K562 (cell line): Measurements from ENCODE around the gene IGF2. TPM values are rescaled to one million over a fixed set of nuclear protein-coding genes. Genes with fewer than 3 reads are reported as not detected.

ENCODE experiments used
- ATAC-seq: fragments of 200-7000 bp; cut with Tn5 transposase; 3 replicates; pipeline ENCODE4 v1.9.1; 2020; ENCODE audit warnings: moderate library complexity
- BruUV-seq: library from RNA; stranded (reverse); fragments of 400-500 nt; replicated peaks from 2 replicates; lab custom pipeline; 2021; lab: Mats Ljungman, UMichigan
- CTCF ChIA-PET: fragments of 300-600 bp; formaldehyde crosslinking; extraction: SDS; loops from one replicate; lab custom pipeline; 2021; ENCODE audit warnings: low intra/inter-chr PET ratio; lab: Yijun Ruan, JAX
- POLR2A ChIA-PET: fragments of 300-600, 350-650 bp; sonication (Branson Sonifier 250); formaldehyde crosslinking; extraction: SDS; loops from one replicate; lab custom pipeline; 2021; ENCODE audit warnings: antibody characterized with exemption, inconsistent platforms; lab: Yijun Ruan, JAX
- DNase-seq, 4 experiments: peaks; one replicate each; pipeline versions ENCODE4 v3.0.0 to v3.0.0-alpha.2; 2011 to 2018; ENCODE audit warnings: low spot score in 3 of 4, mixed read lengths in 3 of 4; ENCODE audit errors: extremely low read depth in 1 of 4
- FAIRE-seq: peaks from 2 replicates; lab custom pipeline; 2011; peaks lifted over from hg19 to GRCh38; lab: Jason Lieb, UNC
- H2AFZ ChIP-seq: 2 replicates; pipeline ENCODE4 v1.6.0; 2011; ENCODE audit warnings: low read depth, low read length, control low read depth, inconsistent platforms
- H3K27ac ChIP-seq: fragments of 200-600 bp; 3 replicates; pipeline ENCODE4 v1.8.0; 2011; ENCODE audit warnings: low read depth, mild to moderate bottlenecking, control low read depth, inconsistent platforms, low read length, moderate library complexity, mixed read lengths; ENCODE audit errors: extremely low read depth
- H3K27me3 ChIP-seq, 2 experiments: fragments of 300-600 bp in 1 of 2; 2 replicates in 1 of 2; 3 replicates in 1 of 2; pipeline versions ENCODE4 v1.6.0 to v1.8.0; 2011; ENCODE audit warnings: inconsistent platforms in 2 of 2, low read length in 2 of 2, mild to moderate bottlenecking in 1 of 2, mixed read lengths in 1 of 2, moderate library complexity in 1 of 2; ENCODE audit not compliant: control insufficient read depth in 2 of 2, insufficient read depth in 2 of 2
- H3K36me3 ChIP-seq: fragments of 300-600 bp; 3 replicates; pipeline ENCODE4 v1.8.0; 2011; ENCODE audit warnings: mild to moderate bottlenecking, low read length, inconsistent platforms; ENCODE audit not compliant: control insufficient read depth, insufficient read depth
- H3K4me1 ChIP-seq, 2 experiments: fragments of 200-600 bp in 1 of 2; replicated peaks in 1 of 2; 2 replicates in 1 of 2; 3 replicates in 1 of 2; pipeline versions ENCODE4 v1.5.1 to v1.8.0; 2011; ENCODE audit warnings: inconsistent platforms in 2 of 2, low read length in 2 of 2, mild to moderate bottlenecking in 1 of 2, mixed read lengths in 1 of 2, moderate library complexity in 1 of 2; ENCODE audit not compliant: control insufficient read depth in 2 of 2, insufficient read depth in 2 of 2
- H3K4me2 ChIP-seq: 2 replicates; pipeline ENCODE4 v1.6.1; 2011; ENCODE audit warnings: low read length, control low read depth, inconsistent platforms, mixed read lengths; ENCODE audit not compliant: insufficient read depth
- H3K4me3 ChIP-seq: fragments of 200-600 bp; sonication (generic), shearing (Covaris generic); 2 replicates; pipeline ENCODE4 v1.5.1; 2016; ENCODE audit warnings: control low read depth, inconsistent platforms
- H3K79me2 ChIP-seq: fragments of 200-600 bp; 3 replicates; pipeline ENCODE4 v1.8.0; 2011; ENCODE audit warnings: low read length, inconsistent platforms; ENCODE audit not compliant: control insufficient read depth, insufficient read depth
- H3K9ac ChIP-seq, 2 experiments: 2 replicates each; pipeline versions ENCODE4 v1.6.0 to v1.6.1; 2011; ENCODE audit warnings: low read depth in 2 of 2, low read length in 2 of 2, control low read depth in 1 of 2, inconsistent platforms in 1 of 2, mild to moderate bottlenecking in 1 of 2, mixed read lengths in 1 of 2; ENCODE audit not compliant: insufficient read depth in 1 of 2
- H3K9me1 ChIP-seq: one replicate; pipeline ENCODE4 v1.6.0; 2011; ENCODE audit warnings: inconsistent platforms, mild to moderate bottlenecking, low read length, moderate library complexity; ENCODE audit not compliant: control insufficient read depth, insufficient read depth
- H3K9me3 ChIP-seq: replicated peaks from 2 replicates; pipeline ENCODE4 v1.5.1; 2011; ENCODE audit warnings: low read depth, low read length, inconsistent platforms; ENCODE audit not compliant: control insufficient read depth, insufficient read depth
- H4K20me1 ChIP-seq: replicated peaks from 2 replicates; pipeline ENCODE4 v1.6.1; 2011; ENCODE audit warnings: low read length, inconsistent platforms, mixed read lengths; ENCODE audit not compliant: control insufficient read depth, insufficient read depth
- CREM ChIP-seq: IDR thresholded peaks from 2 replicates; pipeline ENCODE4 v1.6.1; 2014; ENCODE audit warnings: antibody characterized with exemption, low read depth
- GABPB2 ChIP-seq: fragments of 250-450 bp; sonication (Bioruptor Pico); conservative IDR thresholded peaks from 2 replicates; pipeline ENCODE4 v1.5.1; 2021; ENCODE audit warnings: mild to moderate bottlenecking
- HEY1 ChIP-seq: fragments of 250-450 bp; sonication (Bioruptor Pico); IDR thresholded peaks from 2 replicates; pipeline ENCODE4 v1.5.0; 2020; ENCODE audit warnings: mild to moderate bottlenecking, moderate library complexity, borderline replicate concordance
- ILK ChIP-seq: fragments of 450-650 bp; IDR thresholded peaks from 2 replicates; pipeline ENCODE4 v1.6.1; 2016; ENCODE audit warnings: missing genetic modification characterization, low read depth, mild to moderate bottlenecking, missing compliant biosample characterization, moderate library complexity, borderline replicate concordance
- PHB ChIP-seq: fragments of 250-450 bp; sonication (Bioruptor Pico); IDR thresholded peaks from 2 replicates; pipeline ENCODE4 v1.5.0; 2021
- SRSF9 ChIP-seq: fragments of 200-400 bp; formaldehyde crosslinking; IDR thresholded peaks from 2 replicates; pipeline ENCODE4 v1.6.1; 2017; ENCODE audit warnings: low read depth, low read length, borderline replicate concordance
- ZZZ3 ChIP-seq: fragments of 450-650 bp; IDR thresholded peaks from 2 replicates; pipeline ENCODE4 v1.6.1; 2016; ENCODE audit warnings: antibody characterized with exemption, mild to moderate bottlenecking, moderate library complexity
- WGBS: fragments of 100-300 bp; shearing (Covaris generic); methylation state at CpG from one replicate; pipeline ENCODE4 v1.1.6; 2016; ENCODE audit warnings: low coverage, mixed read lengths; ENCODE audit not compliant: insufficient coverage; ENCODE audit errors: missing lambda C conversion rate; 5-methylcytosine and 5-hydroxymethylcytosine counted together
- in situ Hi-C: fragments of 300-500 bp; cut with MboI; formaldehyde crosslinking; loops from 4 replicates; pipeline ENCODE4 v1.15.0; 2018; ENCODE audit warnings: inconsistent platforms, mixed read lengths
- intact Hi-C: fragments of 100-400 bp; cut with micrococcal nuclease; formaldehyde crosslinking; loops from 2 replicates; pipeline ENCODE4 v1.14.2; 2022
- polyA plus RNA-seq, 8 experiments: library from polyadenylated mRNA; depleted of rRNA in 4 of 8; stranded (reverse) in 5 of 8; unstranded in 3 of 8; fragments of >200 nt; fragmentation: Nextera tagmentation in 2 of 8; fragmentation: Illumina TruSeq in 1 of 8; extraction: Ambion mirVana in 2 of 8; extraction: Trizol in 1 of 8; gene quantifications; 2 replicates each; pipeline versions ENCODE4 v1.2.1 to v1.2.3, GENCODE V29; 2011 to 2014; ENCODE audit warnings: inconsistent platforms in 1 of 8, missing spikeins in 1 of 8
- total RNA-seq, 7 experiments: library from RNA; depleted of rRNA in 6 of 7; stranded (reverse); fragments of >200 nt in 6 of 7; fragmentation: Illumina TruSeq in 2 of 7; extraction: Trizol in 2 of 7; gene quantifications; 2 replicates each; pipeline versions ENCODE4 v1.2.1 to v1.2.3, GENCODE V29; 2011 to 2021; ENCODE audit warnings: low replicate concordance in 1 of 7
- TF ChIP-seq, protein P1 (sequence below): fragments of 250-450 bp; sonication (Bioruptor Pico); IDR thresholded peaks from 2 replicates; pipeline ENCODE4 v1.8.0; 2021; ENCODE audit warnings: borderline replicate concordance, mild to moderate bottlenecking, moderate library complexity; ENCODE audit not compliant: poor library complexity, severe bottlenecking

The IGF2 gene
- total and polyA plus RNA-seq, 9 of the 15 experiments (the other 6 are each of a cell fraction or from before 2014, with no cell fraction given), result 0.16 TPM; not detected in 8

- intact Hi-C loops, result no loop called here
- H2AFZ ChIP-seq, result no peak overlapping the region
- in situ Hi-C loops, result no loop called here
- ATAC-seq, result no peak
- no peaks in the 10 kb centered on the region for H3K9me3 ChIP-seq
- no peak overlapping the region for H3K27ac ChIP-seq
- H3K4me3 ChIP-seq, result no peak overlapping the region
- no peak for TF ChIP-seq ILK (tag)
- TF ChIP-seq ZZZ3, result no peak
- no peak for TF ChIP-seq GABPB2
- TF ChIP-seq SRSF9, result no peak
- TF ChIP-seq, protein P1, sequence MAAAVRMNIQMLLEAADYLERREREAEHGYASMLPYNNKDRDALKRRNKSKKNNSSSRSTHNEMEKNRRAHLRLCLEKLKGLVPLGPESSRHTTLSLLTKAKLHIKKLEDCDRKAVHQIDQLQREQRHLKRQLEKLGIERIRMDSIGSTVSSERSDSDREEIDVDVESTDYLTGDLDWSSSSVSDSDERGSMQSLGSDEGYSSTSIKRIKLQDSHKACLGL (CRISPR knock-in tag), result no peak
- TF ChIP-seq HEY1, result no peak
- TF ChIP-seq PHB (CRISPR knock-in tag), result no peak
- no peak for TF ChIP-seq CREM
- TF ChIP-seq, all 486 proteins: peak for 0
- H3K79me2 ChIP-seq, result no peaks in the 10 kb centered on the region
- BruUV-seq, result no TSS peak
- POLR2A ChIA-PET, result interaction anchor here (0.6 kb wide), 1 partner anchor 306 kb away, joined by 3 read pairs; no protein-coding TSS in a partner anchor
- CTCF ChIA-PET, result no interaction called here
- DNase-seq (no peak), FAIRE-seq (no peak)
- peaks cover 3% of the 10 kb centered on the region for H3K9me1 ChIP-seq
- peaks cover under 1% of the 10 kb centered on the region for H4K20me1 ChIP-seq
- H3K36me3 ChIP-seq, result no peaks in the 10 kb centered on the region
- no peak overlapping the region for H3K9ac ChIP-seq
- 1% methylated on average over 14 of the region's 18 CpGs for WGBS
- H3K27me3 ChIP-seq, result peaks cover 21 to 79% of the 10 kb centered on the region in 2 experiments; a peak in 4 of 5 replicates
- no peak overlapping the region for H3K4me2 ChIP-seq
- peaks cover 0 to 14% of the 10 kb centered on the region in 2 experiments; a peak in 1 of 5 replicates for H3K4me1 ChIP-seq
Observed at GRCh38 chr11:2182075-2182474, 42.9 kb upstream of the IGF2 start.
